Glutamatergic neuron (in vitro differentiated cells): ENCODE measurements around the gene RPS18. TPM values are rescaled to one million over a fixed set of nuclear protein-coding genes. Genes with fewer than 3 reads are reported as not detected.
"Not testable (repeated sequence)": the region's sequence is repeated elsewhere in the genome, so short reads cannot be mapped to it uniquely, and the experiment has no call there.

ENCODE experiments used
- DNase-seq: peaks from one replicate; pipeline ENCODE4 v3.0.0; 2022
- H3K27ac Mint-ChIP-seq: one replicate; pipeline ENCODE4 v1.8.0; 2020; ENCODE audit warnings: mild to moderate bottlenecking, mixed read lengths, inconsistent platforms; ENCODE audit not compliant: unreplicated experiment
- H3K27me3 Mint-ChIP-seq: one replicate; pipeline ENCODE4 v1.8.0; 2020; ENCODE audit warnings: mild to moderate bottlenecking, moderate library complexity, mixed read lengths, inconsistent platforms; ENCODE audit not compliant: unreplicated experiment
- H3K36me3 Mint-ChIP-seq: one replicate; pipeline ENCODE4 v1.8.0; 2020; ENCODE audit warnings: mild to moderate bottlenecking, mixed read lengths, inconsistent platforms; ENCODE audit not compliant: unreplicated experiment
- H3K4me1 Mint-ChIP-seq: one replicate; pipeline ENCODE4 v1.8.0; 2020; ENCODE audit warnings: mild to moderate bottlenecking, low read depth, mixed read lengths, inconsistent platforms; ENCODE audit not compliant: unreplicated experiment
- H3K4me3 Mint-ChIP-seq: one replicate; pipeline ENCODE4 v1.8.0; 2020; ENCODE audit warnings: mild to moderate bottlenecking, mixed read lengths, inconsistent platforms; ENCODE audit not compliant: unreplicated experiment
- H3K9me3 Mint-ChIP-seq: one replicate; pipeline ENCODE4 v1.8.0; 2020; ENCODE audit warnings: mild to moderate bottlenecking, moderate library complexity, mixed read lengths, inconsistent platforms; ENCODE audit not compliant: unreplicated experiment
- total RNA-seq: library from RNA; stranded (reverse); fragmentation: NEBNext Ultra II Directional; extraction: Animal tissue kit (Norgen Biotek cat#: 25700); gene quantifications from one replicate; pipeline ENCODE4 v1.2.1, GENCODE V29; 2021; ENCODE audit not compliant: unreplicated experiment
- TF ChIP-seq, protein P1 (sequence below): fragments of 200-600 bp; sonication (generic); IDR thresholded peaks from one replicate; pipeline ENCODE4 v1.5.0; 2021; ENCODE audit not compliant: partially characterized antibody, unreplicated experiment

RPS18 gene
- total RNA-seq, 1 donor from 2014 or later, result 1,024 TPM

DNA sequence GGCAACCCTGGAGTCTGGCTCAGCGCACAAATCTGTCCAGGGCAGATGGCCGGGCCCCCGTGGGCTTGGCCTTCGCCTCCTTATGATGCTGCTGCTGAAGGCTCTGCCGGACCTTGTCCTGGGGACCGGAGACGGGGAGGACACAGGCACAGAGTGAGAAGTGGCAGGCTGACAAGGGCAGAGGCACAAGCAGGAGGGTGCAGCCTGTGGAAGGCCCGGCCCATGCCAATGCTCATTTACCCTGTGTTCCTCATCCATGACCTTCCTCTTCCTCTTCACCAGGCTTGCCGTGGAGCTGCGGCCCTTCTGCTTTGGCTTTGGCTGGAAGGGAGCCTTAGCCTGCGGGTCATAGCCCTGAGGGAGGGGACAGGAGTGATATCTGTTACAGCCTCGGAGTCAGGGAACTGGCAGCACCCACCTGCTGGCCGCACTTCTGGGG is 7.4 kb downstream of the RPS18 start:
- Mint-ChIP-seq H3K27ac (peak overlapping the region; percentile 50), H3K27me3 (peaks cover 9% of the 10 kb centered on the region), H3K4me1 (peaks cover 29% of the 10 kb centered on the region), H3K9me3 (peaks cover 3% of the 10 kb centered on the region), H3K36me3 (no peaks in the 10 kb centered on the region), H3K4me3 (peak overlapping the region; percentile 67)
- DNase-seq, result no peak
- TF ChIP-seq, protein P1, sequence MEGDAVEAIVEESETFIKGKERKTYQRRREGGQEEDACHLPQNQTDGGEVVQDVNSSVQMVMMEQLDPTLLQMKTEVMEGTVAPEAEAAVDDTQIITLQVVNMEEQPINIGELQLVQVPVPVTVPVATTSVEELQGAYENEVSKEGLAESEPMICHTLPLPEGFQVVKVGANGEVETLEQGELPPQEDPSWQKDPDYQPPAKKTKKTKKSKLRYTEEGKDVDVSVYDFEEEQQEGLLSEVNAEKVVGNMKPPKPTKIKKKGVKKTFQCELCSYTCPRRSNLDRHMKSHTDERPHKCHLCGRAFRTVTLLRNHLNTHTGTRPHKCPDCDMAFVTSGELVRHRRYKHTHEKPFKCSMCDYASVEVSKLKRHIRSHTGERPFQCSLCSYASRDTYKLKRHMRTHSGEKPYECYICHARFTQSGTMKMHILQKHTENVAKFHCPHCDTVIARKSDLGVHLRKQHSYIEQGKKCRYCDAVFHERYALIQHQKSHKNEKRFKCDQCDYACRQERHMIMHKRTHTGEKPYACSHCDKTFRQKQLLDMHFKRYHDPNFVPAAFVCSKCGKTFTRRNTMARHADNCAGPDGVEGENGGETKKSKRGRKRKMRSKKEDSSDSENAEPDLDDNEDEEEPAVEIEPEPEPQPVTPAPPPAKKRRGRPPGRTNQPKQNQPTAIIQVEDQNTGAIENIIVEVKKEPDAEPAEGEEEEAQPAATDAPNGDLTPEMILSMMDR, result no peak

DNA sequence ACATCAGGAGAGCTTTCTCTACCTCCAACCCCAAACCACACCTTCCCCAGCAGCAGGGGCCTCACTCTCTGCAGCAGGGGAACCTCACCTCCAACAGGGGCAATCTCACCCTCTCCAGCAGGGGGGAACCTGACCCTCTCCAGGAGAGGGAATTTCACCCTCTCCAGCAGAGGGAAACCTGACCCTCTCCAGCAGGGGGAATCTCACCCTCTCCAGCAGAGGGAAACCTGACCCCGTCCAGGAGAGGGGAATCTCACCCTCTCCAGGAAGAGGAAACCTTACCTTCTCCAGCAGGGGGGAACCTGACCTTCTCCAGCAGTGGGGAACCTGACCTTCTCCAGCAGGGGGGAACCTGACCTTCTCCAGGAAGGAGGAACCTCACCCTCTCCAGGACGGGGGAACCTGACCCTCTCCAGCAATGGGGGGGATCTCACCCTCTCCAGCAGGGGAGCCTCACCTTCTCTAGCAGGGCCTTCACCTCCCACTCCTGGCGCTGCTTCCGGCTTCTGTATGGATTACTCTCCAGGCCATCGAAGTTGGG is 8.2 kb downstream of the RPS18 start:
- peaks cover 9% of the 10 kb centered on the region for H3K27me3 Mint-ChIP-seq
- H3K4me3 Mint-ChIP-seq, result peak overlapping the region; percentile 67
- peaks cover 3% of the 10 kb centered on the region for H3K9me3 Mint-ChIP-seq
- no peak overlapping the region for H3K27ac Mint-ChIP-seq
- H3K4me1 Mint-ChIP-seq, result peaks cover 24% of the 10 kb centered on the region
- TF ChIP-seq, protein P1, result peak; percentile 48
- no peaks in the 10 kb centered on the region for H3K36me3 Mint-ChIP-seq
- DNase-seq, result peak; percentile 48

DNA sequence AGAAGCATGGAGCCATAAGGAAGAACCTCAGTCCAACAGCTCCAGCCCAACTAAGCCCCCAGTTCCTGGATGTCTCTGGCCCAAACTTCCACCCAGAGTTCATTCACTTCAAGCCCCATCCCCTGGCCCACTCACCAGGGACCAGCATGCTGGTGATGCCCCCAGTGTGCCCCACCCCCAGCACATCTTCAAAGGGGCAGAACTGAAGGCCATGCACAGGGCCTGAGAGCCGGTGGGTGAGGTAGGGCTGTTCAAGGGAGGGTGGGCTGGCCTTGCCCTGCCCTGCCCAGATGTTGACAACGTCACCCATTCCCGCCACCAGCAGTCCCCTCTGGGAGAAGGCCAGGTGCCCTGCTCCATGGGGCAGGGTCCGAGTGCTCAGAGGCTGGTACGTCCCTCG is 8.7 kb downstream of the RPS18 start:
- no peak for DNase-seq
- Mint-ChIP-seq H3K36me3 (no peaks in the 10 kb centered on the region), H3K4me1 (peaks cover 23% of the 10 kb centered on the region), H3K4me3 (no peak overlapping the region), H3K27me3 (peaks cover 8% of the 10 kb centered on the region), H3K9me3 (peaks cover 3% of the 10 kb centered on the region), H3K27ac (no peak overlapping the region)
- TF ChIP-seq, protein P1, result no peak

DNA sequence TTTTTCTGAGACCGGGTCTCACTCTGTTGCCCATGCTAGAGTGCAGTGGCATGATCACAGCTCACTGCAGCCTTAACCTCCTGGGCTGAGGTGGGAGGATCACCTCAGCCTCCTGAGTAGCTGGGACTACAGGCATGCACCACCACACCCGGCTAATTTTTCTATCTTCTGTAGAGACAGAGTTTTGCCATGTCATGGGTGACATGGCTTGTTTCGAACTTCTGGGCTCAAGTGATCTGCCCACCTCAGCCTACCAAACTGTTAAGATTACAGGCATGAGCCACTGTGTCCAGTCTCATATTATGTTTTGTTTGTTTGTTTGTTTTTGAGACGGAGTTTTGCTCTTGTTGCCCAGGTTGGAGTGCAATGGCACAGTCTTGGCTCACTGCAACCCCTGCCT is 13.3 kb downstream of the RPS18 start:
- not testable (repeated sequence) for H3K4me3 Mint-ChIP-seq, H3K9me3 Mint-ChIP-seq, H3K27me3 Mint-ChIP-seq, H3K27ac Mint-ChIP-seq, DNase-seq, H3K36me3 Mint-ChIP-seq
- peaks cover 13% of the 10 kb centered on the region for H3K4me1 Mint-ChIP-seq

DNA sequence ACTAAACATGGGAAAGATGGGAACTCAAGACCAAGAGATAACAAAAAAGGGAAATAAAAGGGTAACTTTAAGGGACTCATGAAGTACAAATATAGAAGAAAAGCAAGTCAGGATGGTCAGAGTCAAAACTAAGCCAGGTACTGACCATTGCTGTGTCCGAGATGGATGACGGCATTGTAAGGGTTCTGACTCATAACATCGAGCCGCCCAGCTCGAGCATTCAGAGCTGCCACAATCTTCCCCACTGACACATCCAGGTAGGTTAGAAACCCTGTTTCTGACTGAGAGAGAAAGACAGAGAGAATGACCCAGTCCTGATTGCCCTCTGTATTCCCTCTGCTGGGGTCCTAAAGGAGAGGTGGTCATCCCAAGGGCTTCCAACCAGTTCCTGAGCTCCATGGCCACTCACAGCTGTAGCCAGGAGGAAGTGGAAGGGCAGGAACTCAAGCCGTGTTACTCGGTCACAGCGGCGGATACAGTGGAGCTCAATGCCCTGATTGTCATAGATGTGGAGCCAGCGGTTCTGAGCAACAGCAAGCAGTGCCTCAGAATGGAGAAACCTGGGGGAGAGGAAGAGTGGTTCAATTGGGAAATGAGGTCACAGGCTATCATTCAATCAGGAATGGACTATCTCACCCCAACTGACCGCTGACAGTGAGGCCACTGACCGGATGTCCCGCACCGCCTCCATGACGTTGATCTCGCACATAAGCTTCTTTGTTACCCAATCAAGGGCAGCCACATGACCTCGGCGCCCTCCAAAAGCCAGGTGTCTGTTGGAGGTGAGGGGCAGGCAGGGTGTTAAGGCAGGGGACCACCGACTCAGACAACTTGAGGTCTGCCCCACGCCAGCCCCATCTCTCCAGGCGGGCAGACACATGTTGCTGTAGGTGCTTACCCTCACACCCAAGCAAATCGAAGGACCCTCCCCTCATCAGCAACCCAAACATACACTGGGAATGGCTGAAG is 15.4 kb downstream of the RPS18 start:
- H3K27me3 Mint-ChIP-seq, result peaks cover 6% of the 10 kb centered on the region
- peak overlapping the region; percentile 91 for H3K4me3 Mint-ChIP-seq
- no peak for DNase-seq
- H3K9me3 Mint-ChIP-seq, result no peaks in the 10 kb centered on the region
- H3K27ac Mint-ChIP-seq, result no peak overlapping the region
- TF ChIP-seq, protein P1, result no peak
- no peaks in the 10 kb centered on the region for H3K36me3 Mint-ChIP-seq
- H3K4me1 Mint-ChIP-seq, result peaks cover 15% of the 10 kb centered on the region
